NB4 (cell line): Measurements from ENCODE around the gene NCOA3.

Experiments used
- CTCF ChIP-seq: IDR thresholded peaks from one replicate; pipeline ENCODE4 v1.5.1; 2012; ENCODE audit warnings: low read depth, low read length
- POLR2A ChIP-seq: IDR thresholded peaks from 2 replicates; pipeline ENCODE4 v1.6.1; 2011; ENCODE audit warnings: mild to moderate bottlenecking; ENCODE audit not compliant: insufficient read length; ENCODE audit errors: extremely low read depth

- no peak for TF ChIP-seq CTCF
- no peak for TF ChIP-seq POLR2A
Measured at GRCh38 chr20:47666304-47666703, 164.6 kb downstream of the NCOA3 start.
